IPS DF 4.7 (cell line): ENCODE data around the gene SCOC.
"Not testable (repeated sequence)": the region's sequence is repeated elsewhere in the genome, so short reads cannot be mapped to it uniquely, and the experiment has no call there.

Experiments used
- DNase-seq: peaks from one replicate; pipeline ENCODE4 v3.0.0-alpha.2; 2013; ENCODE audit warnings: low spot score; ENCODE audit errors: extremely low read depth

The SCOC gene

DNA sequence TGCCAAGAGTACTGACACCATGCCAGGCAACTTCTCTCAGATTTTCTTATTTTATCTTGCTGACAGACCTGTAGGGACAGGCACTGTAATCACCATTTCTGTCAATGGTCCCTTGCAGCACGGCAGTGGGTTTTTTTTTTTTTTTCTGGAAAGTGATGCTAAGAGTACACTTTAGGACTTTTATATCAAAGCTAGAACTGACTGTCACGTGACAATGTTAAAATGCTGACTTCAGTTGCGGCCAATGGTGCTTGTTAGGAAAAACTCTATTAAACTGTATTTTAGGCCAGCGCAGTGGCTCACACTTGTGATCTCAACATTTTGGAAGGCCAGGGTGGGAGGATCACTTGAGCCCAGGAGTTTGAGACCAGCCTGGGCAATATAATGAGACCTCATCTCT lies 12.3 kb upstream of the SCOC start:
- no peak for DNase-seq

DNA sequence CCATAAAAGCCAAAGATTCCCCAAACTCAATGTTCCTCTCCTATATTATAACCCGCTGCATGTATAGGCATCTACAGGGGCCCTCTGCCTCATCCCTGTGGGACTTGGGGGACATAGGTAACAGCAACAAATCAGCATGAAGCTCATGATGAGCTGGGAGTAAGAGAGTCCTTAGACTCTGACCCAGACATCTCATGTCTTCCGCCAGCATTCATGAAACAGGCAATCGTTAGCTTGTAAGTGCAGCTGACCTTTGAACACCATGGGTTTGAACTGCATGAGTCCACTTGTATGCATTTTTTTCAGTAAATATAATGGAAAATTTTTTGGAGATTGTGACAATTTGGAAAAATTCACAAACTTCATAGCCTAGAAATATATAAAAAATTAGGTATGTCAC lies 10.4 kb upstream of the SCOC start:
- no peak for DNase-seq

DNA sequence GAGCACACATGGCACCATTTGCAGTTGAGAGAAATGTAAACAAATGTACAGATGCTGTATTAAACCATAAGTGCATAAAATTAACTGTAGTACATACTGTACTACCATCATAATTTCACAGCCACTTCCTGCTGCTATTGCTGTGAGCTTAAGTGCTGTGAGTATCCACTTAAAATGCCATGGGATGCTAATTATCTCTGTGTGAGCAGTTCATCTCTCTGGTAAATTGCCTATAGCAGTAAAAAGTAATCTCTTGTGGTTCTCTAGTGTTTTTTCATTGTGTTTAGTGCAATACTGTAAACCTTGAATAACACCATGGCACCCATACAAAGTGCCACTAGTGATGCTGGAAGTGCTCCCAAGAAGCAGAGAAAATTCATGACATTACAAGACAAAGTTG lies 9.9 kb upstream of the SCOC start:
- no peak for DNase-seq

- DNase-seq: no peak
These were observed 5.7 kb upstream of the SCOC start for GRCh38 chr4:140367738-140368137.

- DNase-seq: no peak
These were observed 4.8 kb upstream of the SCOC start for GRCh38 chr4:140368686-140369085.

- no peak for DNase-seq
These were observed 607 bp upstream of the SCOC start for GRCh38 chr4:140372751-140373327.

DNA sequence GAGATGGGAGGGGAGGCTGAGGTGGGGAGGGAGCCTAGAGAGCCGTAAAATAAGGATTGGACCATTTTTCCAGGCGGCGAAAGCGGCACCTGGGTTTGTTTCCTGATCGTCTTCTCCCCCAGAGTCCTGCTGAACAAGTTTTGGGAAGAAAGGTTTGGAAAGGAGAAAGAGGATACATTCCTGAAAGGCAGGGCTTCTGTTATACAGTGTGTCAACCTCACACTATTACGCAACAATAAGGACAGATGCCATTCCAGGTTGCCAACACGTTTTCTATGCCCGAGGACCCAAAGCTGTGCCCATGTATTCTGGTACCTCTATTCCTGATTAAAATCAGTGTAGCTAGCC lies 658 bp downstream of the SCOC start:
- no peak for DNase-seq

DNA sequence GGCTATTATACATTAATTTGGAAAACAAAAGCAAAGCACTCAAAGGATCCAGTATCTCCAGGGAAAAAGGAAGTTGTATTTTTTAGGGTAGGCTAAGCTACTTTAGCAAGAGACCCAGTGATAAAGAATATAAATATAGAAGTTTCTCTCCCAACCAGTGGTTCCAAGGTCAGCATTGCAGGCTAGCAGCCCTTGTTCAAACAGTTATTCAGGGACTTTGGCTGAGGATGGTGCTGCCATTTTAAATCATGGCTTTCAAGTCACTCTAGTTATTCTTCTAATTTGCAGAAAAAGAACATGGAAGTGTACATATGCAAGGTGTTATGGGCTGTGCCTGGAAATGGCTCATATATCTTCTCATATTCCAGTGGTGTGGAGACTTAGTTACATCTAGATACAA lies 9.3 kb downstream of the SCOC start:
- no peak for DNase-seq

- DNase-seq: no peak
These were observed 14.6 kb downstream of the SCOC start for GRCh38 chr4:140388015-140388414.

DNA sequence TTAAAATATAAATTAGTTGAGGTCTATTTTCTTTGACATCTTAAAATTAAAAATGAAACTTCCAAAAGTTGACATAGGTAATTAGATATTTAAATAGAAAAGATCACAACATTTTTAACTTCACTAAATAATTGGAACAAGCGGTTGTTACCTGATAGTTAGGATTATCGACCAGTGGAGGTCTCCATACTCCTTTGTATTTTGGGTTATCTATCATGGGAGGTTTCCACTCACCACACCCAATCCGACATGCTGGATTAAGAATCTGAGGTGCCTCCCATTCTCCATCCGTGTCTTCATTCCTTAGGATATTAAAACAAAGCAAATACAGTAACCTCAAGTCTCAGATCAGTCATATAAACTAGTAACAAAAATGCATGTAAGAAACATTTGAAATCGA lies 22.2 kb downstream of the SCOC start:
- no peak for DNase-seq

DNA sequence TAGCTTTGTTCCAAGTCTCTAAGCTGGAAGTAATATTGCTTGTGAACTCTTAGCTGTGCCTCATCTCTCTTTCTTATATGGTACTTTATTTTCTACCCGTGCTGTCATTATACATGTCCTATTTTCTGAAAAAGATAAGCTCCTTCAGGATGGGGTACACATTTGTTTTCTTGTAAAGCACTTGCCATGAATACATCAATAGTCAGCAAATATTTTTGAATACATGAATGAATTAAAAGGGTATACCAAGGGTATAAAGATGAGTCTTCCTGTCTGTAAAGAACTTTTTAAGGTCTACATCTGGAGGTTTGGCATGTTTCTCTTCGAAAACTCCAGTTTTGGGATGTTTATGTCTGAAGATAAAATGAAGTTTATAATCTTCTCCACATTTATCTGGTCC lies 26.7 kb downstream of the SCOC start:
- no peak for DNase-seq

GRCh38 chr4:140406292-140406691 lies 32.8 kb downstream of the SCOC start:
- DNase-seq: no peak

GRCh38 chr4:140408974-140409373 lies 35.5 kb downstream of the SCOC start:
- no peak for DNase-seq

- DNase-seq: not testable (repeated sequence)
These were observed 39.9 kb downstream of the SCOC start for GRCh38 chr4:140413130-140413969.

DNA sequence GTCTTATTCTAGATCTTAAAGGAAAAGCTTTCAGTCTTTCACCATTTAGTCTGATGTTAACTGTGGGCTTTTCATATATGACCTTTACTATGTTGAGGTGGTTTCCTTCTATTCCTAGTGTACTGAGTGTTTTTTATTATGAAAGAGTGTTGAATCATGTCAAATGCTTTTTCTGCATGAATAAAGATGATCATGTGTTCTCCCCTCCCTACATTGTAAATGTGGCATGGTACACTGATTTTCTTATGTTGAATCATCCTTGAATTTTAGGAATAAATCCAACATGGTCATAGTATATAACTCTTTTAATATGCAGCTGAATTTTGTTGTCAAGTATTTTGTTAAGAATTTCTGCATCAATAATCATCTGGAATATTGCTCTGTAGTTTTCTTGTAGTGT lies 49.7 kb downstream of the SCOC start:
- no peak for DNase-seq

DNA sequence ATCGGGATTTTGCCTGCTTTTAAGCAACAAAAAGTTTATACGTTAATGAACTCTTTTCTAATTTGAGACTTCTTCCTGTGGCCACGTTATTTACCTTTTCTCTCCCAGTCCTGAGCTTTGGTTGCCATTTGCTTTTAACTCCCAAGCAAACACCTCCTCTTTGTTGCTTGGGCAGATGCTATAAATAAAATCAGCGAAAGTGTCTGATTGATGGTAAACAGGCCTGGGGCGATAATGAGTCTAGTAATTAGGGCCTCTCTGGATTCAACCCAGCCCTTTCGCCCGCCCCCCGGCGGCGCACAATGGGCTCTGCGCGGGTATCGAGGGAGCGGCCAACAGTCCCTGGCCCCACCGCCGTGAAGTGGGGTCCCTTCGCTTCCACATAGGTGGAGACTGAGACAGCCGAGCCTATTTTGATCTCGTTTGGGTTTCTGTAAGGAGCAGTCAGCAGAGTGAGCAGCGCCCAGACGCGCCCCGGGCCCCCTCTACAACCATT lies 53.2 kb downstream of the SCOC start:
- no peak for DNase-seq

- no peak for DNase-seq
These were observed 53.9 kb downstream of the SCOC start, which contains the start of gene CLGN for GRCh38 chr4:140427106-140427918. Gene CLGN (minus strand): TSS chr4:140427648. CDS start chr4:140413078, 14,570 bp downstream.

- no peak for DNase-seq
These were observed 54.5 kb downstream of the SCOC start for GRCh38 chr4:140427919-140428471.
